HG03039 (cell line): ENCODE measurements around the gene IQUB.
"Not testable (repeated sequence)": the region's sequence is repeated elsewhere in the genome, so short reads cannot be mapped to it uniquely, and the experiment has no call there.

Source experiments
- ATAC-seq: cut with Tn5 transposase; IDR thresholded peaks from one replicate; pipeline ENCODE4 v1.9.1; 2021; ENCODE audit warnings: mild to moderate bottlenecking, moderate library complexity; ENCODE audit not compliant: unreplicated experiment

IQUB gene

GRCh38 chr7:123494193-123494796, 40.1 kb downstream of the IQUB start:
- peak; percentile 75 for ATAC-seq

- ATAC-seq: peak; percentile 75
Observed at GRCh38 chr7:123492485-123492884, 41.9 kb downstream of the IQUB start.

GRCh38 chr7:123485721-123486120, 48.7 kb downstream of the IQUB start:
- no peak for ATAC-seq

GRCh38 chr7:123485187-123485586, 49.2 kb downstream of the IQUB start:
- ATAC-seq: no peak

- no peak for ATAC-seq
Observed at GRCh38 chr7:123484199-123484598, 50.2 kb downstream of the IQUB start.

GRCh38 chr7:123480107-123480506, 54.3 kb downstream of the IQUB start:
- no peak for ATAC-seq

- ATAC-seq: not testable (repeated sequence)
Observed at GRCh38 chr7:123478056-123478455, 56.3 kb downstream of the IQUB start.

GRCh38 chr7:123472750-123473445, 61.5 kb downstream of the IQUB start:
- ATAC-seq: no peak

- no peak for ATAC-seq
Observed at GRCh38 chr7:123472327-123472726, 62.1 kb downstream of the IQUB start.

- no peak for ATAC-seq
Observed at GRCh38 chr7:123468303-123468702, 66.1 kb downstream of the IQUB start.

- no peak for ATAC-seq
Observed at GRCh38 chr7:123463890-123464289, 70.5 kb downstream of the IQUB start.

GRCh38 chr7:123460616-123461015, 73.8 kb downstream of the IQUB start:
- no peak for ATAC-seq

- ATAC-seq: no peak
Observed at GRCh38 chr7:123455965-123456470, 78.4 kb downstream of the IQUB start.

GRCh38 chr7:123440101-123440548, 94.3 kb downstream of the IQUB start:
- no peak for ATAC-seq

- ATAC-seq: no peak
Observed at GRCh38 chr7:123439191-123439590, 95.2 kb downstream of the IQUB start.

- no peak for ATAC-seq
Observed at GRCh38 chr7:123437447-123437995, 96.9 kb downstream of the IQUB start.

GRCh38 chr7:123435080-123435700, 99.2 kb downstream of the IQUB start:
- ATAC-seq: no peak

GRCh38 chr7:123433665-123434064, 100.7 kb downstream of the IQUB start:
- ATAC-seq: no peak

GRCh38 chr7:123432601-123433000, 101.8 kb downstream of the IQUB start:
- no peak for ATAC-seq

- ATAC-seq: no peak
Observed at GRCh38 chr7:123431075-123431614, 103.2 kb downstream of the IQUB start.

GRCh38 chr7:123425246-123425645, 109.1 kb downstream of the IQUB start:
- no peak for ATAC-seq
